SK-N-DZ (cell line): ENCODE results near the gene ARMH1.
"Not testable (repeated sequence)": the region's sequence is repeated elsewhere in the genome, so short reads cannot be mapped to it uniquely, and the experiment has no call there.

Experiments
- DNase-seq: peaks from one replicate; pipeline ENCODE4 v3.0.0-alpha.2; 2015; ENCODE audit warnings: low spot score

Gene ARMH1

GRCh38 chr1:44666719-44667118 lies 7.8 kb upstream of the ARMH1 start:
- DNase-seq = not testable (repeated sequence)

GRCh38 chr1:44670751-44671640 lies 3.5 kb upstream of the ARMH1 start:
- DNase-seq = no peak

- no peak for DNase-seq
Observed at GRCh38 chr1:44672254-44672955, 2.1 kb upstream of the ARMH1 start.

GRCh38 chr1:44672961-44673674 lies 1.4 kb upstream of the ARMH1 start:
- DNase-seq = no peak

GRCh38 chr1:44673675-44674112 lies 820 bp upstream of the ARMH1 start:
- no peak for DNase-seq

GRCh38 chr1:44675186-44675585 lies 672 bp downstream of the ARMH1 start:
- DNase-seq = no peak

- no peak for DNase-seq
Observed at GRCh38 chr1:44676484-44677200, 2.1 kb downstream of the ARMH1 start.

- DNase-seq = peak; percentile 27
Observed at GRCh38 chr1:44677201-44677766, 2.8 kb downstream of the ARMH1 start.

GRCh38 chr1:44678120-44678519 lies 3.6 kb downstream of the ARMH1 start:
- no peak for DNase-seq

GRCh38 chr1:44678626-44679025 lies 4.1 kb downstream of the ARMH1 start:
- DNase-seq = no peak

- no peak for DNase-seq
Observed at GRCh38 chr1:44679468-44679867, 5.0 kb downstream of the ARMH1 start.

- DNase-seq = no peak
Observed at GRCh38 chr1:44681905-44682882, 7.7 kb downstream of the ARMH1 start.

GRCh38 chr1:44682883-44683265 lies 8.4 kb downstream of the ARMH1 start:
- DNase-seq = no peak

- no peak for DNase-seq
Observed at GRCh38 chr1:44684525-44684924, 10.0 kb downstream of the ARMH1 start.

- no peak for DNase-seq
Observed at GRCh38 chr1:44685218-44685617, 10.7 kb downstream of the ARMH1 start.

GRCh38 chr1:44685881-44686280 lies 11.4 kb downstream of the ARMH1 start:
- DNase-seq = no peak

- DNase-seq = no peak
Observed at GRCh38 chr1:44688760-44689446, 14.4 kb downstream of the ARMH1 start.

GRCh38 chr1:44689447-44689765 lies 14.9 kb downstream of the ARMH1 start:
- DNase-seq = no peak

- no peak for DNase-seq
Observed at GRCh38 chr1:44693159-44693558, 18.6 kb downstream of the ARMH1 start.

GRCh38 chr1:44693900-44694299 lies 19.4 kb downstream of the ARMH1 start:
- no peak for DNase-seq
